ENCODE measurements around the gene DHCR7.

The DHCR7 gene

GRCh38 chr11:71410363-71410966 lies 37.7 kb downstream of the DHCR7 start:
- no peak for DNase-seq (ENCODE audit: low spot score)

DNA sequence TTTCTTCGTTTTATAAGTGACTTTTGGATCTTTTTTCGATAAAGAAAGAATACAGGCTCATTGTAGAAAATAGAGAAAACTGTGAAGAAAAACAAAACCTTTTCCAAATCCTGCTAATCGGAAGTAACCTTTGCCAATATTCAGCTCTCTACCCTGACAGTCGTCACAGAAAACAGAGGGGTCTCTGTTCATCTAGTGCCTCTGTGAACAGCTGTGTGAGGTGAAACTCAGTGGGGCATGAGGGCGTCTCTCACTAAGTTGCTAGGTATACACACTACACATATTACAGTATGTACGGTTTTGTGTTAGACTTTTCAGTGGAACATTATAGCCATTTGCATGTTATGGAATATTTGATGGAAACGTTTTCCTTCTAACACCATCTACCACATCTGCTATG lies 39.4 kb downstream of the DHCR7 start:
- no peak for DNase-seq (ENCODE audit: low spot score)

GRCh38 chr11:71407356-71407755 lies 40.8 kb downstream of the DHCR7 start:
- no peak for DNase-seq (ENCODE audit: low spot score)

DNA sequence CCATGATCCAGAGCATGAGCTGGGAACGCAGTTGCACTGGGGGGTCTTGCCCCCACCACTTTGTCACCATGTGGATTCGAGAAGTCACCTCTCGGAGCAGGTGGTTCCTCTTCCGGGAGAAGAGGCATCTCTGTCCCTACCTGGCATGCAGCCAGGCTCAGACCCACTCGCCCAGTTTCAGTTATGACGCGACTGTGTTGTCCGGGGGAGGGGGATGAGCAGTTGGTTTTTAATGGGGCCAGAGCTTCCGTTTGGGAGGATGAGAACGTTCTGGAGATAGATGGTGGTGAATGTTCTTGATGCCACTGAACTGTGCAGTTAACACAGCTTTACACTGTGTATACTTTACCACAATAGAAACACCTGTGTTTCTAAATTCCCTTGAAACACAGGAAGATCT lies 41.5 kb downstream of the DHCR7 start:
- no peak for DNase-seq (ENCODE audit: low spot score)

DNA sequence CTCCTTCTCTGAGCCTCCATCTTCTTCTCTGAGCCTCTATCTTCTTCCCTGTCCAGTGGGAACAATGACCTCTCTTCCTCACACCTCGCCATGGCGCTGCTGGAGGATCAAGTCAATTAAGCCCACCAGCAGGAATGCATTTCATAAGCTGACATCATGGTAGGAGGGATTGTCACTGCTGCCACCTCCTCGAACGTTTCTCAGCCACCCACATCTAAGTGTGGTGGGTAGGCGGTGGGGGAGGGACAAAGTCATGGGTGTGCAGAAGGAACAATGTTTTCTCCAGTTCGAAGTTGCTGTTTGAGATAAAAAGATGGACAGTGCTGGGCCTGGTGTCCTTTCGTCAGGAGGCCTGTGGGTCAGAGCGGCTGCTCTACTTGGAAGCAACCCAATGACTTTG lies 44.0 kb downstream of the DHCR7 start:
- no peak for DNase-seq (ENCODE audit: low spot score)

DNA sequence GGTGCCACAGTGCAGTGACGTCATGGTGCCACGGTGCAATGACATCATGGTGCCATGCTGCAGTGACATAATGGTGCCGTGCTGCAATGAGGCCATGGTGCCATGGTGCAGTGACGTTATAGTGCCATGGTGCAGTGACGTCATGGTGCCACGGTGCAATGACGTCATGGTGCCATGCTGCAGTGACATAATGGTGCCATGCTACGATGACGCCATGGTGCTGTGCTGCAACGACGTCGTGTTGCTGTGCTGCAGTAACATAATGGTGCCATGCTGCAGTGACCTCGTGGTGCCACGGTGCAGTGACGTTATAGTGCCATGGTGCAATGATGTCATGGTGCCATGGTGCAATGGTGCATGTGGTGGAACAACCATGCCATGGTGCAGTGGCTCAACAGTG lies 45.3 kb downstream of the DHCR7 start:
- DNase-seq (ENCODE audit: low spot score), result no peak

DNA sequence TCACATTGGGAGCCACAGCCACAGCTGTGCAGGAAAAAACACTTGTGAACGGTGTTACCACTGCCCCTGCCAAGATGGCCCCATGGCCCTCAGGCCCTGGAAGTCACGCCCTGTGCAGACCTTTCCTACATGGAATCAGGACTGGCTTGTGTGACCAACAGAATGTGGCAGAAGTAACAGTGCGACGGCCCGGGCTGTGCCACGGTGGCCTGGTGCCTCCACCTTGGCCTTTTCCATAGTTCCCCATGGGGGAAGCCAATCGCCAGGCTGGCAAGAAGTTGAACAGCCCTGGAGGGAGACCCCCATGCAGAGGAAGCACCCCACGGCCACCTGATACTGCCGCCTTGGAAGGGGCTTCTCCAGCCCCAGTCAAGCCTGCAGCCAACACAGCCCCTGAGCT lies 48.0 kb downstream of the DHCR7 start:
- no peak for DNase-seq (ENCODE audit: low spot score)

DNA sequence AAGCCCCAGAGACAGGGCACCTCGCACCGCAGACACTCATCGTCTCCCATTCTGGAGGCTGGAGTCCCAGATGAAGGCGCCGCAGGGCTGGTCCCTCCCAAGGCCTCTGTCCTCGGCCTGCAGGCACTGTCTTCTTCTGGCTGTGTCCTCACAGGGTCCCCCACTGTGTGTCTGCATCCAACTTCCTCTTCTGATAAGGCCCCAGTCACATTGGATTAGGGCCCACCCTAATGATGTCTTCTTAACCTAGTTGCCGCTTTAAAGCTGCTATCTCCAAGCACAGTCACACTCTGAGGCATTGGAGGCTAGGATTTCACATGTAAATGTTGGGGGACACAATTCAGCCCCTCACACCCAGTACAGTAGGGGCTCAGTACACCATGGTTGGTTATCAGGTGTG lies 48.9 kb downstream of the DHCR7 start:
- DNase-seq (ENCODE audit: low spot score), result no peak

- no peak for DNase-seq (ENCODE audit: low spot score)
These were observed 50.2 kb downstream of the DHCR7 start for GRCh38 chr11:71397961-71398360.

DNA sequence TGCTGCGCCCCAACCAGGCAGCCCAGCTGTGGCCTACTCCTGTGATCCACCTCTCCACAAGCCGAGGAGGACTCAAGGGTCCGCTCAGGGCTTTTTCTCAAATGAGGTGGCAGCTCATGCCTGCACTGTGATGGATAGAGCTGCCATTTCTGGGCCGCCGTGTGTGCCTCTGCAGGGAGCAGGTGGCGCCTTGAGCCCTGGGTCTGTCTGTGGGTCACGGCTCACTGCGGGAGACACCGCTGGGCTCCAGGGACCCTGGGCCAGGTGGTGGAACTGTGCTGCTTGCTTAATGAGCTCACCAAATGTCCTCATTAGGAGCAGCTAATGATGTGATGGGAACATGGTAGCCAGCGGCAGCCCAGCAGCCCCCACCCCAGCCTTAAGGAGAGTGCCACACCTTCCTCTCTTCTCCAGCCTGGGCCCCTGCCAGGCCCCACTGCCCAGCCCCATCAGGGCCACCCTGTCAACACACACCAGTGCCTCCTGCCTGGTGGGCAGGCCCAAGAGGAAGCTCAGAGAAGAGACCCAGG lies 50.8 kb downstream of the DHCR7 start:
- no peak for DNase-seq (ENCODE audit: low spot score)

DNA sequence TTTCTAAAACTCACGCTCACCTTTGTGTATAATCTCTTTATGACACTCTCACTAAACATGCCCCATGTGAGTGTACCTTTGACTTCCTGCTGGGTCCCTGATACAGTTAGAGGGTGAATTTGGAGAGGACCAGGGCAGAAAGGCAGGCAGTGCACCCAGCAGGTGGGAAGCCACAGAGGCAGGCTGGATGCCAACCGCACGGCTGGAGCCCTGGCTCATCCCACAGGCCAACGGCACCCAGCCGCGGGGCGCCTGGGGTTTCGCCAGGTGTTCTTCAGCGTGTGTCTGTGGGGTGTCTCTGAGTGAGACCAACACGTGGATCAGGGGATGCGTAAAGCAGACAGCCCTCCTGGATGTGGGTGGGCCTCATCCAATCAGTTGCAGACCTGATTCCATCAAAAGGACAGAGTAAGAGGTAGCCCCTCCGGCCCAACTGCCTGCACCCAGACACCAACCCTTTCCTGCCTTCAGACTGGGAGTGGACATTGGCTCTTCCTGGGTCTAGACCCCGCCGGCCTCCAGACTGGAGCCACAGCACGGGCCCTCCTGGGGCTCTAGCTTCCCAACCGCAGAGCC lies 51.6 kb downstream of the DHCR7 start:
- no peak for DNase-seq (ENCODE audit: low spot score)

- no peak for DNase-seq (ENCODE audit: low spot score)
These were observed 52.4 kb downstream of the DHCR7 start for GRCh38 chr11:71395774-71396173.

GRCh38 chr11:71395263-71395560 lies 53.0 kb downstream of the DHCR7 start:
- no peak for DNase-seq (ENCODE audit: low spot score)

DNA sequence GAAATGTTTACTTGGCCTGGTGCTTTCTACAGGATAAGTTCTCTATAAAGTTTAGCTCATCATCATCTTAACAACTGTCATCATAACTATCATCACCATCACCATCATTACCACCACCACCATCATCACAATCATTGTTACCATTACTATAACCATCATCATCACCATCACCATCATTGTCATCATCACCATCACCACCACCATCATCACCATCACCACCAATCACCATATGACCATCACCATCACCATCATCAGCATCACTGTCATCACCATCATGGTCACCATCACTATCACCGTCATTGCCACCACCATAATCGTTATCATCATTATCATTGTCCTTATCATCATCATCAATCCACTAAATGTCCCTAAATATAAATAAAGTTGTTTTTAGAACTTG lies 54.9 kb downstream of the DHCR7 start:
- DNase-seq (ENCODE audit: low spot score), result no peak

DNA sequence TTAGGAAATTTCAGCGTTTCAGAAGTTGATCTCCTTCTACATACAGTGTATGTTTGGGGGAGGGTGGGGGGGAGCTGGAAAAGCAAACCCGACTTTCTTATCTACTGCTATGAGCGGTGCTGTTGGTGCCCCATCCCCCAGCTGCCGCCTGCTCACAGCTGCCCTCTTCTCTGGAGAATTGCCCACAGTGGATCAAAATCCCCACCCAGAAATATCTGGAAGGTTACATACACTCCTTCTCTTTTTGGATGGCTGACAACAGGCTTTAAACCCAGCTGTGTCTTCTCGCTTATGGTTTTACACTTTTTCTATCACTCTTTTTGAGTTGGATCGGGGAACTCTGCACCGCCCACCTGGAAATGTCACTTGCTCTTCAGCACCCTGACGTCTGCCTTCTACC lies 56.4 kb downstream of the DHCR7 start:
- no peak for DNase-seq (ENCODE audit: low spot score)

DNA sequence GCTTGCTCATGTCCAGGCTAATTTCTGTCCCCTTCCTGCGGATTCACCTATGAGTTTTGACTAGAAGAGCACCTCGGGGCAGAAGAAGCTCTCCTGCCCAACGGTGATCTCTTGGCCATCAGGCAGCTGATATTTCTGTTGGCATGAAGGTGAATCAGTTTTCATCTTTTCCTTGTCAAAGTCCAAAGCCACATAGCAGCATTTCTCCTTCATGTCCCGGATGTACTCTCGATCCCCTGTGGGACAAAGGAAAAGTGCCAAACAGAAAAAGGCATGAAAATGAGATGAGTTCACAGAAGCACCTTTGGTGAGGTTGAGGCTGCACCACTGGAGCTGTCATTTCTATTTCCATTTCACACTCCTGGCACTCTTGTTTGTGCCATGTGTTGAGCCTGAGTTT lies 56.8 kb downstream of the DHCR7 start:
- DNase-seq (ENCODE audit: low spot score), result no peak

GRCh38 chr11:71388637-71389235 lies 59.5 kb downstream of the DHCR7 start:
- DNase-seq (ENCODE audit: low spot score), result no peak

- no peak for DNase-seq (ENCODE audit: low spot score)
These were observed 60.2 kb downstream of the DHCR7 start for GRCh38 chr11:71387784-71388636.

DNA sequence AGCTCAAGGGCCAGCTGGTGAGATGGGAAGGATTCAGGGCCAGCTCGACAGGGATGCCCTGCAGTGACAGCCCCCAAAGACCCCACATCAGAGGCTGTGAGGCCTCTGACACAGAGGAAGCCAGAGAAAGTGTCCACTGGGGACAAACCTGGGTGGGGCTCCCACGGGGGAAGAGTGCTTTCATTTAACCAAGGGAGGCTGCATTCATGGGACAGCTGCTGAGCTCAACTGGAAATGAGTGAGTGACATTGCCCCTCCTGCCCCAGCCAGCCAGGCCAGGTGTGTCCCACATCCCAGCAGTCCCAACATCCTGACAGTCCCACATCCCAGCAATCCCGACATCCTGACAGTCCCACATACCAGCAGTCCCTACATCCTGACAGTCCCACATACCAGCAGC lies 61.0 kb downstream of the DHCR7 start:
- DNase-seq (ENCODE audit: low spot score), result no peak

DNA sequence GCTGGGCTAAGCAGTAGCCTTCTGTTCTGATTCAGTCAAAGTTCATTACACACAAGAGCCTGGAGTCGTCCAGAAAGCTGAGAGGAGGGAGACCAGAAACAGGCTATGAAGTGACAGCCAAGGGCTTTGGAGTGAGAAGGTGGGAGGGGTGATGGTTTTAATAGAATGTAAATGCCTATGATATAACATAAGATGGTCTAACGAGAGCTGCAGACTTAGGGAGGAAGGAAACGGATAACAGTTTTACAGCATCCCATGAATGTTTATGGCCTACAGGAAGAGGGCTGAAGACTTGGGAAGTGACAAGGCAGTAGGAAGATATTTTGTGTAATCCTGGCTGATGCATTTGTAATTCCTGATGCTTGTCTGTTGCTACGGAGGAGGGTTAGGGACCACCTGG lies 62.0 kb downstream of the DHCR7 start:
- no peak for DNase-seq (ENCODE audit: low spot score)

GRCh38 chr11:71385091-71385490 lies 63.1 kb downstream of the DHCR7 start:
- no peak for DNase-seq (ENCODE audit: low spot score)

DNA sequence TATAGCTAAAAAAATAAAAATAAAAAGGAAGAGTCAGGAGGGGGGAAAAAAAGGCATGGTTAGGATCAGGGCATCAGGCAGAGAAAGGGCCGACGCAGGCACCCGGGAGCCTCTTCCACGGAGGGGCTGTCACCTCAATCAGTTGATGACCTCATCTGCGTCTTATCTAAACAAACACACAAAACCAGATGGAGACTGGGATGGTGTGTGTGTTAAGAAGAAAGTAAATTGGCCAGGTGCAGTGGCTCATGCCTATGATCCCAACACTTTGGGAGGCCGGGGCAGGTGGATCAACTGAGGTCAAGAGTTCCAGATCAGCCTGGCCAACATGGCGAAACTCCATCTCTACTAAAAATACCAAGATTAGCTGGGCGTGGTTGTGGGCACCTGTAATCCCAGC lies 63.6 kb downstream of the DHCR7 start:
- no peak for DNase-seq (ENCODE audit: low spot score)

All from kidney tubule cell (primary cell).